ENCODE results near the gene CLEC3B. TPM values are rescaled to one million over a fixed set of nuclear protein-coding genes. Genes with fewer than 3 reads are reported as not detected.

Gene CLEC3B
- total RNA-seq, 1 experiment from 2014 or later, result not detected

DNA sequence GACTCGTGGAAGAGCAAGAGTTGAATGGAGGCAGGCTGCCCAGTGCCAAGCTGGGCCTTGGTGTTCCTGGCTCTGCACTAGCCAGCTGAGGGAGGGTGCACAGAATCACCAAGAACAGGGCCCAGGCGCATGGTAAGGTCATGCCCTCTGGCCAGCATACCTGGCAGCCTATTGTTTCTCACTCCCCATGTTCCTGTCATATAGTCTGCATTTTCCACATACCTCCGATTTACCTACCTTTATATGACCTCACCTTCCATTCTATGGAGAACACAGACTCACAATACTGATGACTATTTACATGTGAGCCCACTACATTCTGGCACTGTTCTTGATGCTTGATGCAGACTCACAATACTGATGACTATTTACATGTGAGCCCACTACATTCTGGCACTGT lies 5.4 kb downstream of the CLEC3B start:
- Histone ChIP-seq H3K27me3 (ENCODE audit: control insufficient read depth, insufficient read depth, low read length) (no peaks in the 10 kb centered on the region), H3K4me1 (ENCODE audit: control insufficient read depth, insufficient read depth, low read length) (no peaks in the 10 kb centered on the region), H3K27ac (ENCODE audit: low read length) (no peak overlapping the region), H3K36me3 (ENCODE audit: control insufficient read depth, insufficient read depth, low read length) (no peaks in the 10 kb centered on the region), H3K4me3 (ENCODE audit: low read depth in 2 of 2, low read length in 2 of 2) (no peak overlapping the region), H3K9me3 (ENCODE audit: control insufficient read depth, insufficient read depth, low read depth, low read length) (no peaks in the 10 kb centered on the region)
- DNase-seq (ENCODE audit: low read depth, low spot score), result no peak
- POLR2A ChIA-PET, result no interaction called here
- no TSS peak for BruUV-seq (replicated peaks)
- ATAC-seq, result no peak
- no peak for TF ChIP-seq POLR2AphosphoS5 (IDR thresholded peaks at IDR 0.05; ENCODE audit: low read depth, low read length)
- TF ChIP-seq CTCF (IDR thresholded peaks at IDR 0.05), result no peak
- no peak for TF ChIP-seq TCF7L2 (IDR thresholded peaks at IDR 0.05; ENCODE audit: low read depth, low read length)
- no peak for TF ChIP-seq SIN3A (IDR thresholded peaks at IDR 0.05; ENCODE audit: borderline replicate concordance, insufficient read depth, low read depth, low read length)
- TF ChIP-seq, protein P1, sequence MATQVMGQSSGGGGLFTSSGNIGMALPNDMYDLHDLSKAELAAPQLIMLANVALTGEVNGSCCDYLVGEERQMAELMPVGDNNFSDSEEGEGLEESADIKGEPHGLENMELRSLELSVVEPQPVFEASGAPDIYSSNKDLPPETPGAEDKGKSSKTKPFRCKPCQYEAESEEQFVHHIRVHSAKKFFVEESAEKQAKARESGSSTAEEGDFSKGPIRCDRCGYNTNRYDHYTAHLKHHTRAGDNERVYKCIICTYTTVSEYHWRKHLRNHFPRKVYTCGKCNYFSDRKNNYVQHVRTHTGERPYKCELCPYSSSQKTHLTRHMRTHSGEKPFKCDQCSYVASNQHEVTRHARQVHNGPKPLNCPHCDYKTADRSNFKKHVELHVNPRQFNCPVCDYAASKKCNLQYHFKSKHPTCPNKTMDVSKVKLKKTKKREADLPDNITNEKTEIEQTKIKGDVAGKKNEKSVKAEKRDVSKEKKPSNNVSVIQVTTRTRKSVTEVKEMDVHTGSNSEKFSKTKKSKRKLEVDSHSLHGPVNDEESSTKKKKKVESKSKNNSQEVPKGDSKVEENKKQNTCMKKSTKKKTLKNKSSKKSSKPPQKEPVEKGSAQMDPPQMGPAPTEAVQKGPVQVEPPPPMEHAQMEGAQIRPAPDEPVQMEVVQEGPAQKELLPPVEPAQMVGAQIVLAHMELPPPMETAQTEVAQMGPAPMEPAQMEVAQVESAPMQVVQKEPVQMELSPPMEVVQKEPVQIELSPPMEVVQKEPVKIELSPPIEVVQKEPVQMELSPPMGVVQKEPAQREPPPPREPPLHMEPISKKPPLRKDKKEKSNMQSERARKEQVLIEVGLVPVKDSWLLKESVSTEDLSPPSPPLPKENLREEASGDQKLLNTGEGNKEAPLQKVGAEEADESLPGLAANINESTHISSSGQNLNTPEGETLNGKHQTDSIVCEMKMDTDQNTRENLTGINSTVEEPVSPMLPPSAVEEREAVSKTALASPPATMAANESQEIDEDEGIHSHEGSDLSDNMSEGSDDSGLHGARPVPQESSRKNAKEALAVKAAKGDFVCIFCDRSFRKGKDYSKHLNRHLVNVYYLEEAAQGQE (IDR thresholded peaks at IDR 0.05; ENCODE audit: insufficient read depth in 1 of 2, low read depth in 2 of 2, low read length in 1 of 2), result no peak
- CTCF ChIA-PET, result interaction anchor here (0.7 to 1.1 kb wide), 2 partner anchors 9 to 194 kb away, joined by 3 read pairs; no protein-coding TSS in a partner anchor
- intact Hi-C loops (cut with micrococcal nuclease; ENCODE audit: unreplicated experiment), result loop anchor here (10.0 kb wide), 1 partner anchor 633 kb away; no protein-coding TSS in a partner anchor
- in situ Hi-C loops (cut with HindIII; ENCODE audit: low pct_unique_long_range_greater_than_20kb, low sequenced_read_pairs), result no loop called here

DNA sequence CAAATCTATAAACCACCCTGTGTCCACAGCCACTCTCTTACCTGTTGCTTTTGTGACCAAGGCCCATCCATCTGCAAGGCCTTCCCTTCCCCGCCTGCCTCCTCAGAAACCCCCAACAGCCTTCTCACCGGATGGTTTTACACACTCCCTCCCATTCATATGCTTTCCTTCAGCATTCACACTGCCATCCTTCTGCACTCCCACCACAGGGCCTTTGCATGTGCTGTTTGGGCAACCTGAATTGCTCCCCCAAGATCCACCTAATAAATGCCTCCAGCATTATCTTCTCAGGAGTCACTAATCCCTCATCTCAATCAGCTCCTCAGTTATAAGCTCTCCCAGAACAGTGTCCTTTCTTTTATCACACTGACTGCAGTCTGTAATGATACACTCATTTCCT lies 6.0 kb downstream of the CLEC3B start:
- Histone ChIP-seq H3K4me3 (ENCODE audit: low read depth in 2 of 2, low read length in 2 of 2) (no peak overlapping the region), H3K4me1 (ENCODE audit: control insufficient read depth, insufficient read depth, low read length) (no peaks in the 10 kb centered on the region), H3K36me3 (ENCODE audit: control insufficient read depth, insufficient read depth, low read length) (no peaks in the 10 kb centered on the region), H3K27ac (ENCODE audit: low read length) (no peak overlapping the region), H3K27me3 (ENCODE audit: control insufficient read depth, insufficient read depth, low read length) (no peaks in the 10 kb centered on the region), H3K9me3 (ENCODE audit: control insufficient read depth, insufficient read depth, low read depth, low read length) (no peaks in the 10 kb centered on the region)
- ATAC-seq (no peak), DNase-seq (ENCODE audit: low read depth, low spot score) (no peak)
- in situ Hi-C loops (cut with HindIII; ENCODE audit: low pct_unique_long_range_greater_than_20kb, low sequenced_read_pairs) (no loop called here), intact Hi-C loops (cut with micrococcal nuclease; ENCODE audit: unreplicated experiment) (loop anchor here (10.0 kb wide), 1 partner anchor 633 kb away; no protein-coding TSS in a partner anchor)
- ChIA-PET CTCF (no interaction called here), POLR2A (no interaction called here)
- no TSS peak for BruUV-seq (replicated peaks)
- no peak for TF ChIP-seq SIN3A (IDR thresholded peaks at IDR 0.05; ENCODE audit: borderline replicate concordance, insufficient read depth, low read depth, low read length)
- no peak for TF ChIP-seq CTCF (IDR thresholded peaks at IDR 0.05)
- TF ChIP-seq TCF7L2 (IDR thresholded peaks at IDR 0.05; ENCODE audit: low read depth, low read length), result no peak
- TF ChIP-seq, protein P1 (IDR thresholded peaks at IDR 0.05; ENCODE audit: insufficient read depth in 1 of 2, low read depth in 2 of 2, low read length in 1 of 2), result no peak
- TF ChIP-seq POLR2AphosphoS5 (IDR thresholded peaks at IDR 0.05; ENCODE audit: low read depth, low read length), result no peak

Measured in Panc1 (cell line).